Panc1 (cell line): Measurements from ENCODE around the gene USP9X. TPM values are rescaled to one million over a fixed set of nuclear protein-coding genes. Genes with fewer than 3 reads are reported as not detected.
A peak's percentile ranks its signal among the peaks of the same experiment; 100 is the strongest.

Source experiments
- ATAC-seq: fragments of 200-7000 bp; cut with Tn5 transposase; 2 replicates; pipeline ENCODE4 v1.9.1; 2020; ENCODE audit warnings: mild to moderate bottlenecking, moderate library complexity
- BruUV-seq: library from RNA; stranded (reverse); fragments of 400-500 nt; replicated peaks from 2 replicates; lab custom pipeline; 2021; lab: Mats Ljungman, UMichigan
- CTCF ChIA-PET: fragments of 300-600 bp; sonication (Branson Sonifier 250); formaldehyde crosslinking; loops from one replicate; lab custom pipeline; 2022; ENCODE audit warnings: antibody characterized with exemption; lab: Charles Lee
- POLR2A ChIA-PET: fragments of 300-600 bp; sonication (Branson Sonifier 250); formaldehyde crosslinking; loops from one replicate; lab custom pipeline; 2022; ENCODE audit warnings: antibody characterized with exemption; lab: Charles Lee
- DNase-seq: peaks from one replicate; pipeline ENCODE4 v3.0.0-alpha.2; 2010; ENCODE audit warnings: low read depth, low spot score
- H3K27ac ChIP-seq: 2 replicates; pipeline ENCODE4 v1.5.1; 2011; ENCODE audit warnings: mild to moderate bottlenecking, low read length, inconsistent platforms
- H3K27me3 ChIP-seq: fragments of 200-500 bp; sonication (Bioruptor generic); 2 replicates; pipeline ENCODE4 v1.6.0; 2014; ENCODE audit warnings: low read length, inconsistent platforms; ENCODE audit not compliant: control insufficient read depth, insufficient read depth
- H3K36me3 ChIP-seq: fragments of 200-500 bp; sonication (Bioruptor generic); 2 replicates; pipeline ENCODE4 v1.5.1; 2014; ENCODE audit warnings: inconsistent platforms, mild to moderate bottlenecking, low read length, moderate library complexity; ENCODE audit not compliant: control insufficient read depth, insufficient read depth
- H3K4me1 ChIP-seq: 2 replicates; pipeline ENCODE4 v1.5.1; 2011; ENCODE audit warnings: inconsistent platforms, mild to moderate bottlenecking, low read length, moderate library complexity; ENCODE audit not compliant: control insufficient read depth, insufficient read depth
- H3K4me3 ChIP-seq, 2 experiments: 2 replicates each; pipeline ENCODE4 v1.5.1; 2011 to 2012; ENCODE audit warnings: low read depth in 2 of 2, low read length in 2 of 2, mild to moderate bottlenecking in 2 of 2, inconsistent platforms in 1 of 2, moderate library complexity in 1 of 2
- H3K9me3 ChIP-seq: fragments of 200-500 bp; sonication (Bioruptor generic); 2 replicates; pipeline ENCODE4 v1.5.1; 2014; ENCODE audit warnings: low read depth, mild to moderate bottlenecking, inconsistent platforms, low read length, moderate library complexity; ENCODE audit not compliant: control insufficient read depth, insufficient read depth
- CTCF ChIP-seq: fragments of 450-650 bp; IDR thresholded peaks from 2 replicates; pipeline ENCODE4 v1.5.1; 2017; ENCODE audit warnings: mild to moderate bottlenecking
- POLR2AphosphoS5 ChIP-seq: IDR thresholded peaks from 2 replicates; pipeline ENCODE4 v1.6.1; 2012; ENCODE audit warnings: mild to moderate bottlenecking, low read depth, low read length, moderate library complexity
- REST ChIP-seq, 2 experiments: IDR thresholded peaks; 2 replicates each; pipeline ENCODE4 v1.6.1; 2011 to 2012; ENCODE audit warnings: low read depth in 2 of 2, control low read depth in 1 of 2, low read length in 1 of 2, mild to moderate bottlenecking in 1 of 2, moderate library complexity in 1 of 2; ENCODE audit not compliant: insufficient read depth in 1 of 2
- SIN3A ChIP-seq: IDR thresholded peaks from 2 replicates; pipeline ENCODE4 v1.6.1; 2012; ENCODE audit warnings: low read depth, mild to moderate bottlenecking, low read length, moderate library complexity, borderline replicate concordance; ENCODE audit not compliant: insufficient read depth
- TCF7L2 ChIP-seq: IDR thresholded peaks from 2 replicates; pipeline ENCODE4 v1.6.1; 2011; ENCODE audit warnings: mild to moderate bottlenecking, low read depth, low read length, inconsistent platforms
- in situ Hi-C: cut with HindIII; loops from 2 replicates; pipeline ENCODE4 v1.10.0; 2016; ENCODE audit warnings: low sequenced_read_pairs, low pct_unique_long_range_greater_than_20kb
- intact Hi-C: fragments of 100-400 bp; cut with micrococcal nuclease; formaldehyde crosslinking; loops from one replicate; pipeline ENCODE4 v1.10.0; 2022; ENCODE audit not compliant: unreplicated experiment
- total RNA-seq: library from RNA; stranded (reverse); gene quantifications from one replicate; pipeline ENCODE4 v1.2.1, GENCODE V29; 2021; ENCODE audit not compliant: unreplicated experiment

The USP9X gene
- total RNA-seq, 1 experiment from 2014 or later = 44.4 TPM

DNA sequence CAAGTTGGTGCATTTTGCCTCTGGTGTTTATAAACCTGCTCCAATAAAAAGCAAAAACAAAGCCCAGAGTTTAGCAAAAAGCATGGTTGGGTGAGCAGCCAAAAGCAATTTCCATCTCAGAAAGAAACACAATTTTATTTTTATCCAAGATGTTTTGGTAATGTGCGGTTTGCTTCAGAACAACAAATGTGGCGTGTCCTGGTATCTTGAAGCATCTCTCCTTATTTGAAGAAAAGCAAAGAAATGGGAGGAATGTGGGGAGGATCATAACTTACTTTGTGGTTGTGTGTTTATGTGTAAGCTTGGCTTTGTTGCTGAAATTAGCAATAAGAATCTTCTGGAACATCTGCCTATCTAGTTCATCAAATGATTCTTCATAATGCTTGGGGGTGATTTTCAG, 160.4 kb downstream of the USP9X start:
- CTCF ChIA-PET = no interaction called here
- Histone ChIP-seq H3K4me1 (no peaks in the 10 kb centered on the region), H3K4me3 (no peak overlapping the region), H3K36me3 (no peaks in the 10 kb centered on the region), H3K27ac (no peak overlapping the region), H3K9me3 (no peaks in the 10 kb centered on the region), H3K27me3 (no peaks in the 10 kb centered on the region)
- BruUV-seq = no TSS peak
- ATAC-seq (no peak), DNase-seq (no peak)
- POLR2A ChIA-PET = no interaction called here
- intact Hi-C loops = no loop called here
- no peak for TF ChIP-seq CTCF
- TF ChIP-seq POLR2AphosphoS5 = no peak
- TF ChIP-seq SIN3A = no peak
- TF ChIP-seq TCF7L2 = peak; percentile 44; the same call in 1 of the 2 replicates
- no peak for TF ChIP-seq REST (IDR thresholded peaks at IDR 0.05; ENCODE audit: insufficient read depth in 1 of 2, low read depth in 2 of 2, low read length in 1 of 2)
- in situ Hi-C loops = no loop called here

DNA sequence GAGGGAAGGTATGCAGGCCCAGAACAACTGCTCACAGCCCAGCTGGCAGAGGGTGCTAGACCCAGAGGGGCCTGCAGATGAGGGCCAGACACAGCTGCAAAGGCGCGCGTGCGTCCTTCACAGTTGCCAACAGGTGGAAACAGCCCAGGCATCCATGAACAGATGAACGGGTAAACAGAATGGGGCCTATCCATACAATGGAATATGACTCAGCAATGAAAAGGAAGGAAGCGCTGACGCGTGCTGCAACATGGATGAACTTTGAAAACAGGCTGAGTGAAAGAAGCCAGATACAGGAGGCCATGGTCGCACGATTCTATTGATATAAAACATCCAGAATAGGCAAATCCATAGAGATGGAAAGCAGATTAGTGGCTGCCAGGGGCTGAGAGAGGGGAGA, 165.6 kb downstream of the USP9X start:
- BruUV-seq = no TSS peak
- DNase-seq (no peak), ATAC-seq (no peak)
- Histone ChIP-seq H3K36me3 (no peaks in the 10 kb centered on the region), H3K4me3 (no peak overlapping the region), H3K4me1 (no peaks in the 10 kb centered on the region), H3K27ac (no peak overlapping the region), H3K9me3 (no peaks in the 10 kb centered on the region), H3K27me3 (no peaks in the 10 kb centered on the region)
- ChIA-PET POLR2A (no interaction called here), CTCF (no interaction called here)
- TF ChIP-seq SIN3A (no peak), CTCF (no peak), POLR2AphosphoS5 (no peak), TCF7L2 (no peak), REST (IDR thresholded peaks at IDR 0.05; ENCODE audit: insufficient read depth in 1 of 2, low read depth in 2 of 2, low read length in 1 of 2) (no peak)
- in situ Hi-C loops = no loop called here
- intact Hi-C loops = no loop called here
